Esophagus squamous epithelium (tissue), 4 donors: ENCODE measurements around the gene NXN.

Experiments
- CTCF ChIP-seq, 6 experiments: fragments of 450-650 bp in 4 of 6; fragments of 200-600 bp in 2 of 6; sonication (generic) in 2 of 6; IDR thresholded peaks; one replicate each; pipeline ENCODE4 v1.5.1; 2016 to 2019; ENCODE audit warnings: antibody characterized with exemption in 6 of 6, mild to moderate bottlenecking in 4 of 6, moderate library complexity in 4 of 6
- POLR2A ChIP-seq, 4 donors: fragments of 450-650 bp; IDR thresholded peaks; one replicate each; pipeline ENCODE4 v1.6.1; 2017; ENCODE audit warnings: antibody characterized with exemption in 4 of 4, mild to moderate bottlenecking in 4 of 4, moderate library complexity in 3 of 4

- TF ChIP-seq CTCF (IDR thresholded peaks at IDR 0.05) (peak in 1 of 6 experiments; percentile 5), POLR2A (IDR thresholded peaks at IDR 0.05) (no peak)
These were observed 182.2 kb downstream of the NXN start for GRCh38 chr17:797236-797840.
